ENCODE data around the gene PARP16. TPM values are rescaled to one million over a fixed set of nuclear protein-coding genes. Genes with fewer than 3 reads are reported as not detected.
"Not testable (repeated sequence)": the region's sequence is repeated elsewhere in the genome, so short reads cannot be mapped to it uniquely, and the experiment has no call there.

PARP16 gene
- total RNA-seq, 1 experiment from 2014 or later = 6.1 TPM

DNA sequence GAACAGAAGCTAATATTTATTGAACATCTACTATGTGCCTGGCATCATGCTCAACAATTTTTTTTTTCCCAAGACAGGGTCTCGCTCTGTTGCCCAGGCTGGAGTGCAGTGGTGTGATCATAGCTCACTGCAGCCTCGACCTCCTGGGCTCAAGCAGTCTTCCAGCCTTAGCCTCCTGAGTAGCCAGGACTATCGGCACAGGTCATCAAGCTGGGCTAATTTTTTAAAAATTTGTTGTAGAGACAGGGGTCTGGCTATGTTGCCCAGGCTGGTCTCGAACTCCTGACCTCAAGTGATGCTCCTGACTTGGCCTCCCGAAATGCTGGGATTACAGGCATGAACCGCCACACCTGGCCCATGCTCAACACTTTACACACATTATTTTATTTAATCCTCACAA is 39.7 kb downstream of the PARP16 start:
- Mint-ChIP-seq H3K9me3 (ENCODE audit: unreplicated experiment) (no peaks in the 10 kb centered on the region), H3K36me3 (ENCODE audit: insufficient read depth, unreplicated experiment) (peaks cover 4% of the 10 kb centered on the region), H3K27ac (ENCODE audit: low read depth, unreplicated experiment) (no peak overlapping the region), H3K4me1 (ENCODE audit: insufficient read depth, unreplicated experiment) (no peaks in the 10 kb centered on the region), H3K27me3 (ENCODE audit: insufficient read depth, unreplicated experiment) (no peaks in the 10 kb centered on the region), H3K4me3 (ENCODE audit: unreplicated experiment) (no peak overlapping the region)
- ChIA-PET POLR2A (interaction anchor here (1.8 kb wide), 1 partner anchor 39 kb away, joined by 4 read pairs; no protein-coding TSS in a partner anchor), CTCF (interaction anchor here (0.6 to 2.1 kb wide), 7 partner anchors 8 to 39 kb away, joined by 3 to 9 read pairs (median 4); no protein-coding TSS in a partner anchor)
- intact Hi-C loops (cut with micrococcal nuclease) = no loop called here
- no TSS peak for BruUV-seq (replicated peaks)
- no peak for DNase-seq (ENCODE audit: unreplicated experiment)
- TF ChIP-seq, protein P1, sequence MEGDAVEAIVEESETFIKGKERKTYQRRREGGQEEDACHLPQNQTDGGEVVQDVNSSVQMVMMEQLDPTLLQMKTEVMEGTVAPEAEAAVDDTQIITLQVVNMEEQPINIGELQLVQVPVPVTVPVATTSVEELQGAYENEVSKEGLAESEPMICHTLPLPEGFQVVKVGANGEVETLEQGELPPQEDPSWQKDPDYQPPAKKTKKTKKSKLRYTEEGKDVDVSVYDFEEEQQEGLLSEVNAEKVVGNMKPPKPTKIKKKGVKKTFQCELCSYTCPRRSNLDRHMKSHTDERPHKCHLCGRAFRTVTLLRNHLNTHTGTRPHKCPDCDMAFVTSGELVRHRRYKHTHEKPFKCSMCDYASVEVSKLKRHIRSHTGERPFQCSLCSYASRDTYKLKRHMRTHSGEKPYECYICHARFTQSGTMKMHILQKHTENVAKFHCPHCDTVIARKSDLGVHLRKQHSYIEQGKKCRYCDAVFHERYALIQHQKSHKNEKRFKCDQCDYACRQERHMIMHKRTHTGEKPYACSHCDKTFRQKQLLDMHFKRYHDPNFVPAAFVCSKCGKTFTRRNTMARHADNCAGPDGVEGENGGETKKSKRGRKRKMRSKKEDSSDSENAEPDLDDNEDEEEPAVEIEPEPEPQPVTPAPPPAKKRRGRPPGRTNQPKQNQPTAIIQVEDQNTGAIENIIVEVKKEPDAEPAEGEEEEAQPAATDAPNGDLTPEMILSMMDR (IDR thresholded peaks at IDR 0.05; ENCODE audit: unreplicated experiment) = no peak

DNA sequence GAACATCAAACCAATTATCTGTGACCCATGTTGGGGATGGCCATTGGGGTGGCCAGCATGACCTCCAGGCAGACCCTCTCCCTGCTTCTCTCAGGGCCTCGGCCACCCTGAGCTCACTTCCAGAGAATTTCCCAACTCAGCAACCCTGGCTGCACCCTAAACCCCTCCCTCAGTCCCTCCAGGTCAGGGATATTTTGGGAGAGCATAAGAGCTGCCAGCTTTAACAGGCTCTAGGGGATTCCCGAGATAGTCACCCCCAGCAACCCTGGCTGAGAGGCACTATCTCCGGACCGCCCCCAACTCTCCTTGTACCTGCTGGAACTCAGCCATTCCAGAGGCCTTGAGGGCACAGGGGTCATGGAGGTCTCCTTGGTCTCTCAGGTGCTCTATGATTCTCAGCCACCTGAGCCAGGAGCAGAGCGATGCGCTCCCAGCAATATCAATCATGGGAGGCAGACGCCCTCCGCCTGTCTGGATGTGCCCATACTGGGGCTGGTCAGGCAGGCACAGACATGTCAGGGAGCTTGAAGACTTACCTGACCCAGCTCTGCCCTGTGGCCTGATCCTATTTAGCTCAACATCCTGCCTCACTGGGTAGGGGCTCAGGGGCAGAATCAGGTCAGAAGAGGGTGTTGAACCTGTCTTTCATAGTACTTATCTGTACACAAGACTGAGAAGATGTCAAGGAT is 40.5 kb downstream of the PARP16 start:
- Mint-ChIP-seq H3K4me3 (ENCODE audit: unreplicated experiment) (no peak overlapping the region), H3K9me3 (ENCODE audit: unreplicated experiment) (no peaks in the 10 kb centered on the region), H3K27ac (ENCODE audit: low read depth, unreplicated experiment) (no peak overlapping the region), H3K27me3 (ENCODE audit: insufficient read depth, unreplicated experiment) (no peaks in the 10 kb centered on the region), H3K4me1 (ENCODE audit: insufficient read depth, unreplicated experiment) (no peaks in the 10 kb centered on the region), H3K36me3 (ENCODE audit: insufficient read depth, unreplicated experiment) (peaks cover 4% of the 10 kb centered on the region)
- peak; percentile 53 for DNase-seq (ENCODE audit: unreplicated experiment)
- ChIA-PET CTCF (interaction anchor here (0.6 to 2.1 kb wide), 9 partner anchors 9 to 1267 kb away, joined by 3 to 9 read pairs (median 4); no protein-coding TSS in a partner anchor), POLR2A (interaction anchor here (0.5 to 1.8 kb wide), 2 partner anchors 40 to 1223 kb away, joined by 3 to 4 read pairs; no protein-coding TSS in a partner anchor)
- TF ChIP-seq, protein P1 (IDR thresholded peaks at IDR 0.05; ENCODE audit: unreplicated experiment) = no peak
- BruUV-seq (replicated peaks) = no TSS peak
- intact Hi-C loops (cut with micrococcal nuclease) = no loop called here

DNA sequence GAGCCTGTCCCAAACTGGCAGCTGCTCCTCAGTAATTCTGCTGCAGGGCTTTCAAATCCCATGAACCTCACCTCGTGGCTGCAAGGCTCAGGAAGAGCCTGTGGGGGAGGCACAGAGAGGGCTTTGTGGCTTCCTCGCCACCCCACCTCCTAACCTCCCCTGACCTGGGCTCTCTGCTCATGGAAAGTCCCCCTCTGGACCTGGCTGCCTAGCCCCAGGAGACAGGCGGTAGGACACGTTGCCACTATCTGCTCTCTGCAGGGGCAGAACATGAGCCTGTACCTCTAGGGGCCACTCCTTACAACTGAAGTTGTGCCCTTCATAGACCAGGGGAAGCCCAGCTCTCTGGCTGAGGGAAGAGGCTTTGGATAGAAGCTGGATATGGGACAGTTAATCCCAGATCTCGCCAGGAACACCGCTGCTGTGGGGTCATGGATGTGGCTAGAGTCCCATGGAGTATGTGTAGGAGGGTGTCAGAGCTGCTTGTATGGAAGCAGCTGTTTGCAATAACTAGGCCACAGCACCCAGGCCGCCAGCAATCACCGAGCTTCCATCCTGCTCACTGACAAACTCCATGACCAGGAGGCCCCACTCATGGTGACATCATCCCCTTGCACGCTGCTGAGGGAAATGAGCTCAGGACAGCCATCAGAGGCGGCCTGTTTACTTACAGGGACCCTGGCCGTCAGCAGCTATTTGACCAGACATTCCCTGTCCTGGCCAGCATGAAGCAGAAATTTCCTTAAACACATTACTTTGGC is 41.4 kb downstream of the PARP16 start:
- Mint-ChIP-seq H3K9me3 (ENCODE audit: unreplicated experiment) (no peaks in the 10 kb centered on the region), H3K27me3 (ENCODE audit: insufficient read depth, unreplicated experiment) (no peaks in the 10 kb centered on the region), H3K27ac (ENCODE audit: low read depth, unreplicated experiment) (no peak overlapping the region), H3K36me3 (ENCODE audit: insufficient read depth, unreplicated experiment) (peaks cover 4% of the 10 kb centered on the region), H3K4me3 (ENCODE audit: unreplicated experiment) (no peak overlapping the region), H3K4me1 (ENCODE audit: insufficient read depth, unreplicated experiment) (no peaks in the 10 kb centered on the region)
- BruUV-seq (replicated peaks) = no TSS peak
- POLR2A ChIA-PET = interaction anchor here (0.6 kb wide), 1 partner anchor 12 kb away, joined by 3 read pairs; no protein-coding TSS in a partner anchor
- TF ChIP-seq, protein P1 (IDR thresholded peaks at IDR 0.05; ENCODE audit: unreplicated experiment) = no peak
- intact Hi-C loops (cut with micrococcal nuclease) = no loop called here
- CTCF ChIA-PET = interaction anchor here (0.5 to 2.1 kb wide), 7 partner anchors 9 to 146 kb away, joined by 3 to 9 read pairs (median 4); no protein-coding TSS in a partner anchor
- no peak for DNase-seq (ENCODE audit: unreplicated experiment)

- CTCF ChIA-PET = interaction anchor here (0.9 to 2.1 kb wide), 2 partner anchors 27 to 33 kb away, joined by 3 to 9 read pairs; no protein-coding TSS in a partner anchor
- Mint-ChIP-seq H3K27me3 (ENCODE audit: insufficient read depth, unreplicated experiment) (no peaks in the 10 kb centered on the region), H3K9me3 (ENCODE audit: unreplicated experiment) (no peaks in the 10 kb centered on the region), H3K4me3 (ENCODE audit: unreplicated experiment) (no peak overlapping the region), H3K4me1 (ENCODE audit: insufficient read depth, unreplicated experiment) (no peaks in the 10 kb centered on the region), H3K27ac (ENCODE audit: low read depth, unreplicated experiment) (no peak overlapping the region), H3K36me3 (ENCODE audit: insufficient read depth, unreplicated experiment) (peaks cover 4% of the 10 kb centered on the region)
- TF ChIP-seq, protein P1 (IDR thresholded peaks at IDR 0.05; ENCODE audit: unreplicated experiment) = no peak
- intact Hi-C loops (cut with micrococcal nuclease) = no loop called here
- DNase-seq (ENCODE audit: unreplicated experiment) = no peak
- POLR2A ChIA-PET = no interaction called here
- no TSS peak for BruUV-seq (replicated peaks)
Observed at GRCh38 chr15:65244638-65245037, 42.0 kb downstream of the PARP16 start.

- BruUV-seq (replicated peaks); H3K9me3 Mint-ChIP-seq (ENCODE audit: unreplicated experiment); POLR2A ChIA-PET; H3K4me3 Mint-ChIP-seq (ENCODE audit: unreplicated experiment); H3K27me3 Mint-ChIP-seq (ENCODE audit: insufficient read depth, unreplicated experiment); H3K4me1 Mint-ChIP-seq (ENCODE audit: insufficient read depth, unreplicated experiment); intact Hi-C loops (cut with micrococcal nuclease); H3K36me3 Mint-ChIP-seq (ENCODE audit: insufficient read depth, unreplicated experiment); DNase-seq (ENCODE audit: unreplicated experiment); H3K27ac Mint-ChIP-seq (ENCODE audit: low read depth, unreplicated experiment): not testable (repeated sequence)
- CTCF ChIA-PET = interaction anchor here (0.7 to 1.8 kb wide), 2 partner anchors 10 to 16 kb away, joined by 4 read pairs; no protein-coding TSS in a partner anchor
Observed at GRCh38 chr15:65236443-65236842, 50.2 kb downstream of the PARP16 start.
